Omental fat pad (tissue), 4 donors: ENCODE data around the gene CFAP251. TPM values are rescaled to one million over a fixed set of nuclear protein-coding genes. Genes with fewer than 3 reads are reported as not detected.

Source experiments
- ATAC-seq: fragments of 150-250 bp; one replicate; pipeline ENCODE4 v1.9.1; 2016; ENCODE audit warnings: mild to moderate bottlenecking, moderate library complexity; ENCODE audit not compliant: low FRiP score
- DNase-seq: peaks from one replicate; pipeline ENCODE4 v3.0.0-alpha.2; 2019; ENCODE audit warnings: low spot score
- CTCF ChIP-seq, 3 donors: fragments of 450-650 bp; IDR thresholded peaks; one replicate each; pipeline ENCODE4 v1.5.1; 2016 to 2017; ENCODE audit warnings: antibody characterized with exemption in 3 of 3, mild to moderate bottlenecking in 3 of 3, moderate library complexity in 2 of 3
- total RNA-seq, 4 donors: library from RNA; depleted of rRNA; stranded (reverse); fragments of >200 nt; gene quantifications; one replicate each; pipeline ENCODE4 v1.1.0, GENCODE V29; 2016

CFAP251 gene
- total RNA-seq, 4 donors from 2014 or later: 4.6 to 15.3 (median 7.1) TPM

GRCh38 chr12:122006186-122006926 lies 88.0 kb downstream of the CFAP251 start:
- DNase-seq (no peak), ATAC-seq (no peak)
- TF ChIP-seq CTCF (IDR thresholded peaks at IDR 0.05): no peak

- no peak for ATAC-seq
- no peak for DNase-seq
- no peak for TF ChIP-seq CTCF (IDR thresholded peaks at IDR 0.05)
These were observed 91.3 kb downstream of the CFAP251 start for GRCh38 chr12:122009741-122010140.

- DNase-seq: no peak
- ATAC-seq: no peak
- TF ChIP-seq CTCF (IDR thresholded peaks at IDR 0.05): no peak
These were observed 93.8 kb downstream of the CFAP251 start for GRCh38 chr12:122012184-122012583.

- DNase-seq (no peak), ATAC-seq (no peak)
- no peak for TF ChIP-seq CTCF (IDR thresholded peaks at IDR 0.05)
These were observed 94.7 kb downstream of the CFAP251 start for GRCh38 chr12:122013136-122013535.

- no peak for TF ChIP-seq CTCF (IDR thresholded peaks at IDR 0.05)
- DNase-seq (no peak), ATAC-seq (no peak)
These were observed 95.6 kb downstream of the CFAP251 start for GRCh38 chr12:122013791-122014590.

GRCh38 chr12:122014781-122015180 lies 96.4 kb downstream of the CFAP251 start:
- ATAC-seq: no peak
- no peak for DNase-seq
- TF ChIP-seq CTCF (IDR thresholded peaks at IDR 0.05): no peak
